IPS DF 6.9 (cell line): ENCODE measurements around the gene DOC2A.

Source experiments
- DNase-seq: peaks from one replicate; pipeline ENCODE4 v3.0.0-alpha.2; 2013; ENCODE audit warnings: low read depth, low spot score
- H3K27ac ChIP-seq: one replicate; pipeline ENCODE4 v1.5.1; 2013; ENCODE audit warnings: low read length, control low read depth
- H3K27me3 ChIP-seq: 2 replicates; pipeline ENCODE4 v1.6.1; 2013; ENCODE audit warnings: mild to moderate bottlenecking, low read length; ENCODE audit not compliant: control insufficient read depth, insufficient read depth
- H3K36me3 ChIP-seq: 2 replicates; pipeline ENCODE4 v1.6.1; 2013; ENCODE audit warnings: low read length; ENCODE audit not compliant: control insufficient read depth, insufficient read depth
- H3K4me1 ChIP-seq: 2 replicates; pipeline ENCODE4 v1.6.1; 2013; ENCODE audit warnings: low read length; ENCODE audit not compliant: control insufficient read depth, insufficient read depth
- H3K4me3 ChIP-seq: 2 replicates; pipeline ENCODE4 v1.5.1; 2013; ENCODE audit warnings: mild to moderate bottlenecking, low read length
- H3K9me3 ChIP-seq: 2 replicates; pipeline ENCODE4 v1.6.1; 2013; ENCODE audit warnings: low read length, inconsistent platforms; ENCODE audit not compliant: control insufficient read depth, insufficient read depth
- WGBS: extraction: QIAGEN DNeasy Blood & Tissue Kit; methylation state at CpG from one replicate; pipeline ENCODE4 v1.1.7; 2013; ENCODE audit warnings: mixed read lengths, missing lambda C conversion rate; ENCODE audit not compliant: insufficient read length, insufficient coverage; 5-methylcytosine and 5-hydroxymethylcytosine counted together

The DOC2A gene

DNA sequence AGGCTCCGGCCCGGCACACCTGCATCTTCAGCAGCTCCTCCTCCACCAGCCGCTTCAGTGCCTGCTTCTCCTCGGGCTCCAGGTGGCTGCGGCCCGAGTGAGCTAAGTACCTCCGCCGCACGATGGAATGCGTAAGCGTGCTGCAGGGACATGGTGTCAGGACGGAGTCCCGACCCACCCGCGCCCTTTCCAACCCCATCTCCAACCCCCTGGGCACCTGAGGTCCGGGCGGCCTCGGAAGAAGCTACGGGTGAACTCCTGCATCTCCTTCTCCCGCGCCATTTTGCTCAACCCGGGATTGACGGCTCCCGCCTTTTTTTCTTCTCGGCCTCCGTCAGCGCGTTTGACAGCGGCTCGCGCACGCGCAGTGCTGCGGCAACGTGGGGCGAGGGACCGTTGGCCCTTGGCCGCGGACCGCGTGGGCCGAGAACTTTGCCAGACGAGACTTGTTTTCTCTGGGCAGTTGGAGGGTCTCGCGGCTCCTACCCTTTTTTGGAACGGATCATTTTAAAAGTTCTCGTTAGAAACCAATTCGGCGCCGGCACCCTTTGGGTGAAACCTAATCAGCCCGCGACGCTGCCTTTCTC is 15.4 kb downstream of the DOC2A start, which contains the start of gene HIRIP3:
TSS of gene HIRIP3 (minus strand) at position 294 of the 587 bp plus-strand sequence. CDS start at position 282, 12 bp downstream.
- no CpG with 5 or more reads among the region's 53 CpGs for WGBS
- Histone ChIP-seq H3K4me3 (peak within 1 kb of the TSS; percentile 73), H3K4me1 (no peaks in the 10 kb centered on the region; the same call in none of the 2 replicates), H3K27ac (no peak within 1 kb of the TSS), H3K36me3 (peaks cover 5% of the 10 kb centered on the region), H3K9me3 (no peaks in the 10 kb centered on the region), H3K27me3 (no peaks in the 10 kb centered on the region)
- DNase-seq: no peak

DNA sequence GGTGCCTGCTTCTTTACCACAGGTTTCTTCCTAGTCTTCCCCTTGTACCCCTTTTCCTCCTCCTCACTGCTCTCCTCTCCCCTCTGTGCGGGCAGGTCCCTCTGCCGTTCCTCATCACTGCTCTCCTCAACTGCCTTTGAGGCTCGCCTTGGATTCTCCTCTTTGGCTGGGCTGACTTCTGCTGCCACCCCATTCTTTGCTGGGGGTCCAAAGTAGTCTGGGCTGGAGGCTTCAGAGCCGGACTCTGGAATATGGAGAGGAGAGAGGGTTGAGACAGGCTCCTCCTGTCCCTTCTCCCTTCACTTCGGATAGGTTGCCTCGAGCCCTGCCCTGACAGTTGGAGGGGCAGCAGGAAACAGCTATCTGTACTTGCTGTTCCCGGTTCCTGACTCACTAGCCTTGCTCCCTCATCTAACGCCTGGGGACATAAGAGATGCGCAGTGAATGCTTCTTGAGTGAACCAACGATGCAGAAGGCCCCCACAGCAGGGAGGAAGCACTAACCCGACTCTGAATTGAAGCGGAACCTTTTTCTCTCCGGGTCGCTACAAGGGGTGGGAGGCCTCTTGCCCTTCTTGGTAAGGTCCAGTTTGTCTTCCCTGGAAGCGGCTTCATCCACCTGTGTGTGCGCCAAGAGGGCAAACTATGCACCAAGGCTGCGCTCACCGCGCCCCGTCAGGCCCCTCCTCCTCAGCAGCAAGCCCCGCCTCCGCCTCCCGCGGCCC is 16.1 kb downstream of the DOC2A start:
- no CpG with 5 or more reads among the region's 24 CpGs for WGBS

DNA sequence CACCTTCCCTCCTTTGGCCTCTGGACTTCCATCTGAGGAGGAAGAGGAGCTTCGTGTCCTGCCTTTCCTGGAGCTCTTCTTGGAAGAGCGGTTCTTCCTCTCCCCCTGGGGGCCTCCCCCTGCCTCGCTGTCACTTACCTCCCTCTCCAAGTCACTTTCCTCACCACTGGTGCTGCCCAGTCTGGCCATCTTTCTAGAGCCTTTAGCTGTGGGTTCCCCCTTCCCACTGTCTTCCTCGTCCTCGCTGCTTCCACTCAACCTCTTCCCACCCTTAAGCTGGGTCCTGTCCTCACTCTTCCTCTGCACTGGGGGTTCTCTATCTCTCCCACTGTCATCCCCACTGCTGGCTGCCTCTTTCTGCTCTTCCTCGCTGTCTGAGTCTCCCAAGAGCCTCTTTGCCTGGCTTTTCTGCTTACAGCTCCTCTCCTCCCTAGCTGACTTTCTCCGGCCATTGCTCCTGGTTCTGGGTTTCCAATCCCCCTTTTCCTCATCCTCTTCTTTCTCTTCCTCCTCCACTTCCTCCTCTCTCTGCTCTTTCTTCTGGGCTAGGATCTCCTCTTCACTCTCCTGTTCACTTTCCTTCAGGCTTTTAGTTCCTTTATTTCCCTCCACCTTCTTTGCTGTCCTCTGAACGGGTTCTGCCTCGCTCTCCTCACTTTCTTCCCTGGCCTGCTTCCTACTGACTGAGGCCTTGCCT is 16.8 kb downstream of the DOC2A start:
- DNase-seq: no peak
- peaks cover 5% of the 10 kb centered on the region for H3K36me3 ChIP-seq
- no CpG with 5 or more reads among the region's 9 CpGs for WGBS
- H3K4me1 ChIP-seq: no peaks in the 10 kb centered on the region; the same call in none of the 2 replicates
- no peaks in the 10 kb centered on the region for H3K27me3 ChIP-seq
- H3K9me3 ChIP-seq: no peaks in the 10 kb centered on the region
- no peak overlapping the region for H3K4me3 ChIP-seq
- no peak overlapping the region for H3K27ac ChIP-seq

More for the DNA sequence above, 16.1 kb downstream of the DOC2A start:
- DNase-seq: no peak
- H3K4me1 ChIP-seq: no peaks in the 10 kb centered on the region; the same call in none of the 2 replicates
- H3K27me3 ChIP-seq: no peaks in the 10 kb centered on the region
- H3K9me3 ChIP-seq: no peaks in the 10 kb centered on the region
- H3K36me3 ChIP-seq: peaks cover 5% of the 10 kb centered on the region
- H3K4me3 ChIP-seq: peak overlapping the region; percentile 73; the same call in 1 of the 2 replicates
- H3K27ac ChIP-seq: no peak overlapping the region

DNA sequence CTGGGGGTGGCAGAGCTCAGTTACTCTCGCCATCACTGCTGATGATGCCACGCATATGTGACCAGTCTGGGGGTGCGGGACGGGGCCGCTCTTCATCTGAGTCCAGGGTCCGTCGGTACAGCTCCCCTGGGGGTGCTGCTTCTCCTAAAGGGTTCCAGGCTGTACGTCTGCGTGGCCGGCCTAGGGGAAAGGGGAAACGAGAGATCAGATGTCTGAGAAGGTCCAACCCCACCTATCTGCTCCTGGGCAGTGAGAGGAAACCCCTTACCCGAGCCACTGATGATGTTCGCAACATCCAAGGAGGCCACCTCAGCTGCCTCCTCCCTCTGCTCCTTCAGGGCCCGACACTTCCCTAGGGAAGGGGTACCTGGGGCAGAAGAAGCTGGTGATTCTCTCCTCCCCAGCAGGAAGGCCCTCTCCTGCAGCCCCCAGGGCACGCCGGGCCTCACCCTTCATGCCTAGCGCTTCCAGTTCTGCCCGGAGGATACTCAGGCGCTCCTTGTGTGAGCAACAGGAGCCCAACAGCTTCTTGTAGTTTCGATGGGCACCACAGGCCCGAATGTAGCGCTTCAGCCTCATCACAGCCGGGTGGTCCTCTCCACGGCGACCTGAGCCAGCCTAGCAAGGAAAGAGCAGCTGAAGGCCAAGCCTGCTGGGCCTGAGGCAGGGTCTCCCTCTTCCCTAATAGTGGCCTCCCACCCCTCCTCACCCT is 17.5 kb downstream of the DOC2A start:
- Histone ChIP-seq H3K27ac (no peak overlapping the region), H3K36me3 (peaks cover 5% of the 10 kb centered on the region), H3K27me3 (no peaks in the 10 kb centered on the region), H3K4me3 (no peak overlapping the region), H3K9me3 (no peaks in the 10 kb centered on the region), H3K4me1 (no peaks in the 10 kb centered on the region; the same call in none of the 2 replicates)
- no peak for DNase-seq
- WGBS: no CpG with 5 or more reads among the region's 25 CpGs

DNA sequence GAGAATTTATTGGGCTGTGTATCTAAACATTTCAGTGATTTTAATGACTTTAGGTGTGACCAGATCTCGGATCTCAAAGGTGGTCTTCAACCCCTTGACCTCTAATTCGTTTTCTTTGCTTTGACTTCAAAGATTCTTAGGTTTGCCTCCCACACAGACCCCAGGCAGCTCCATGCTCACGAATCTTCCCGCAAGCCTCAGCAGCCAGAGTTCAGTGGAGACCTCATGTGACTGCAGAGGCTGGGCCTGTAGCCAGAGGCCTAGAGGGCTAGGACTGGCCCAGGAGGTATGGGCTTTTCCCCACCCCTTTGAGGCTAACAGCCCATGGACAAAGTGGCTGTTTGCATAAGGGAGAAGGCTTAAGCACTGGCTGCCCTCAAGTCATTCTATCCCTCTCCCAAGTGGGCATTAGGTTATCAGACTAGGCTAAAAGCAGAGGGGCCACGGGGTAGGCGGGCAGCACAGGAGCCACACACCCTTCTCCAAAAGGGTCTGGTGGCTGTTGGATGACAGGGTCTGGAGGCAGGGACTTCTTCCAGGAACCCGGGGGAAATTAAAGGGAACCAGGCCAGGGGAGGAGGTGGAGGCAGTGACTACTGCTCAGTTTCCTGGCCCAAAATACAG is 18.4 kb downstream of the DOC2A start:
- H3K27me3 ChIP-seq: no peaks in the 10 kb centered on the region
- peaks cover 8% of the 10 kb centered on the region for H3K36me3 ChIP-seq
- H3K9me3 ChIP-seq: no peaks in the 10 kb centered on the region
- WGBS: no CpG with 5 or more reads among the region's 7 CpGs
- no peak overlapping the region for H3K27ac ChIP-seq
- DNase-seq: no peak
- H3K4me1 ChIP-seq: no peaks in the 10 kb centered on the region; the same call in none of the 2 replicates
- H3K4me3 ChIP-seq: no peak overlapping the region

DNA sequence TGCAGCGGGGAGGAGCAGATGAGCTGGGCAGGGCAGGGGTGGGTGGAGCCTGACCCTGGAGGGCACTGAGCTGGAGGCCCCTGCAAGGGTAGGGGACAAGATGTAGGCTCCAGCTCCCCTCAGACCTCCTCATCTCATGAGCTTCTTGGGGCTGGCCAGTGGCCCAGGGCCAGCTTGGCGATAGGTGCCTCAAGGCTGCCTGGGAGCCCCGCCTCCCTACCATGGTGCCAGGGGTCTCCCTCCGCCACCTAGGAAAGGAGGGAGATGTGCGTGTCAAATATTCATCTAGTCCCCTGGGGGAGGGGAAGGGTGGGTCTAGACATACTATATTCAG is 19.3 kb downstream of the DOC2A start:
- Histone ChIP-seq H3K36me3 (peaks cover 8% of the 10 kb centered on the region), H3K9me3 (no peaks in the 10 kb centered on the region), H3K4me3 (no peak overlapping the region), H3K27me3 (no peaks in the 10 kb centered on the region), H3K27ac (no peak overlapping the region), H3K4me1 (no peaks in the 10 kb centered on the region; the same call in none of the 2 replicates)
- WGBS: no CpG with 5 or more reads among the region's 5 CpGs
- DNase-seq: no peak

DNA sequence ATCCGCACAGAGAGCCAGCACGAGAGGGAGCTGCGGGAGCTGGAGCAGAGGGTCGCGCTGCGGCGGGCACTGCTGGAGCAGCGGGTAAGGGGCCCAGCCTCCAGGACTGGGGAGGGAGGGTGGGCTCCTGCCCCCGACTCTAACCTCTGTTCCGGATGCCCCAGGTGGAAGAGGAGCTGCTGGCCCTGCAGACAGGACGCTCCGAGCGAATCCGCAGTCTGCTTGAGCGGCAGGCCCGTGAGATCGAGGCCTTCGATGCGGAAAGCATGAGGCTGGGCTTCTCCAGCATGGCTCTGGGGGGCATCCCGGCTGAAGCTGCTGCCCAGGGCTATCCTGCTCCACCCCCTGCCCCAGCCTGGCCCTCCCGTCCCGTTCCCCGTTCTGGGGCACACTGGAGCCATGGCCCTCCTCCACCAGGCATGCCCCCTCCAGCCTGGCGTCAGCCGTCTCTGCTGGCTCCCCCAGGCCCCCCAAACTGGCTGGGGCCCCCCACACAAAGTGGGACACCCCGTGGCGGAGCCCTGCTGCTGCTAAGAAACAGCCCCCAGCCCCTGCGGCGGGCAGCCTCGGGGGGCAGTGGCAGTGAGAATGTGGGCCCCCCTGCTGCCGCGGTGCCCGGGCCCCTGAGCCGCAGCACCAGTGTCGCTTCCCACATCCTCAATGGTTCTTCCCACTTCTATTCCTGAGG is 19.8 kb downstream of the DOC2A start:
- H3K27me3 ChIP-seq: no peaks in the 10 kb centered on the region
- no peak overlapping the region for H3K27ac ChIP-seq
- peaks cover 12% of the 10 kb centered on the region for H3K36me3 ChIP-seq
- no peaks in the 10 kb centered on the region for H3K9me3 ChIP-seq
- H3K4me1 ChIP-seq: no peaks in the 10 kb centered on the region; the same call in none of the 2 replicates
- no peak overlapping the region for H3K4me3 ChIP-seq
- DNase-seq: no peak
- WGBS: no CpG with 5 or more reads among the region's 35 CpGs

DNA sequence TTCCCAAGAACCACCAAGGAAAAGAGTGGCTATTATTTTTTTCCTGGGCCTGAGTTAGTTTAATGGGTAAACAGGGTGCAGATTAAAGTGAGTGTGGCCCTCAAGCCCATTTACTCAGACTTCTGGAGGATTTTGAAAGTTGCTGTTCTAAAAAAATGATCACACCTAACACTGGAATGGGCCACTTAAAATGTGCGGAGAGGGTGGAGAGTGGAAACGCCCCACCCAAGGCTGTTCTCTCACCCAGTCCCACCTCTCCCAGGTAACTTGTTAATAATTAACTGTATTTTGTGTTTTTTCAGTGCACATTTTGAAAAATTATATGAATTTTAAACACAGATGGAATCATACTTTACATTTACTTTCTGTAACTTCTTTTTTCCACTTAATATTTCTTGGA is 20.8 kb downstream of the DOC2A start:
- Histone ChIP-seq H3K27ac (no peak overlapping the region), H3K4me1 (no peaks in the 10 kb centered on the region; the same call in none of the 2 replicates), H3K9me3 (no peaks in the 10 kb centered on the region), H3K27me3 (no peaks in the 10 kb centered on the region), H3K4me3 (no peak overlapping the region), H3K36me3 (peaks cover 21% of the 10 kb centered on the region)
- no peak for DNase-seq
- no CpG with 5 or more reads among the region's 2 CpGs for WGBS

DNA sequence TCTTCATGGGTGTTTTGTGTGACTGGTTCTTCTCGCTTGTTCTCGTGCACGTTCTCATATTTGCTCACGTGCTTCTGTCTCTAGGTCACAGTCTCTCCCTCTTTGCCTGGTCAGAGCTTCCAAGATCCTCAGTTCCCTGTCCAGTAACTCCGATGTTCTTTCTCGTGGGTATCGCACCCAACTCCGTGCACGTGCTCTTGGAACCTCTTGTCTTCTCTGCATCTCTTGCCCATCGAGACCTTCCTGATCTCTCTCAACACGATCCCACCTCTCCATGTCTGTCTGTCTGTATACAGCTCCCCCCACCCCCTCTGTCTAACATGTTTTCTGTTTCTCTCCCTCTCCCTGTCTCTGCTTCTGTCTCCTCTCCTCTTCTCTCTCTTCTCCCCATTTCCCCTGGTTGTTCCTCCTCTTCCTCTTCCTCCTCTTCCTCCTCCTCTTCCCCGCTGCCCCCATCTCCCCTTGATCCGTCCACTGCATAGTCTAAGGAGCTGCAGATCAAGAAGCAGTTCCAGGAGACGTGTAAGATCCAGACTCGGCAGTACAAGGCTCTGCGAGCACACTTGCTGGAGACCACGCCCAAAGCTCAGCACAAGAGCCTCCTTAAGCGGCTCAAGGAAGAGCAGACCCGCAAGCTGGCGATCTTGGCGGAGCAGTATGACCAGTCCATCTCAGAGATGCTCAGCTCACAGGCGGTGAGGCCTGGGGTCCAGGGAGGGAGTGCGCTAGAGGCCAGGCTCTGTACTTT is 21.5 kb downstream of the DOC2A start:
- Histone ChIP-seq H3K4me1 (no peaks in the 10 kb centered on the region), H3K36me3 (peaks cover 25% of the 10 kb centered on the region), H3K4me3 (no peak overlapping the region)

More for the DNA sequence above, 21.5 kb downstream of the DOC2A start:
- H3K27ac ChIP-seq: no peak overlapping the region
- no peaks in the 10 kb centered on the region for H3K9me3 ChIP-seq
- H3K27me3 ChIP-seq: no peaks in the 10 kb centered on the region
- DNase-seq: no peak
- no CpG with 5 or more reads among the region's 23 CpGs for WGBS
